GM23248 (cell line): ENCODE data around the gene EIF4G1. TPM values are rescaled to one million over a fixed set of nuclear protein-coding genes. Genes with fewer than 3 reads are reported as not detected.

Source experiments
- DNase-seq: peaks from one replicate; pipeline ENCODE4 v3.0.0-alpha.2; 2015
- H2AFZ ChIP-seq: fragments of 200-600 bp; sonication (generic); 2 replicates; pipeline ENCODE4 v1.6.1; 2016; ENCODE audit warnings: antibody characterized with exemption
- H3F3A ChIP-seq: fragments of 200-600 bp; sonication (generic); 2 replicates; pipeline ENCODE4 v1.6.1; 2016; ENCODE audit warnings: mild to moderate bottlenecking, antibody characterized with exemption, mixed run types; ENCODE audit not compliant: insufficient read depth
- H3K27ac ChIP-seq: fragments of 200-600 bp; sonication (generic); 2 replicates; pipeline ENCODE4 v1.5.1; 2016; ENCODE audit warnings: mild to moderate bottlenecking
- H3K27me3 ChIP-seq: fragments of 200-600 bp; sonication (generic); replicated peaks from 2 replicates; pipeline ENCODE4 v1.6.1; 2016; ENCODE audit warnings: mild to moderate bottlenecking; ENCODE audit not compliant: insufficient read depth
- H3K36me3 ChIP-seq: fragments of 200-600 bp; sonication (generic); 2 replicates; pipeline ENCODE4 v1.6.1; 2016; ENCODE audit warnings: low read depth, mild to moderate bottlenecking
- H3K4me1 ChIP-seq: fragments of 200-600 bp; sonication (generic); 2 replicates; pipeline ENCODE4 v1.6.1; 2016; ENCODE audit warnings: mild to moderate bottlenecking; ENCODE audit not compliant: insufficient read depth
- H3K4me2 ChIP-seq: fragments of 200-600 bp; sonication (generic); one replicate; pipeline ENCODE4 v1.6.1; 2016; ENCODE audit warnings: mild to moderate bottlenecking; ENCODE audit not compliant: unreplicated experiment
- H3K4me3 ChIP-seq: fragments of 200-600 bp; sonication (generic); 2 replicates; pipeline ENCODE4 v1.5.1; 2016; ENCODE audit warnings: mild to moderate bottlenecking
- H3K79me2 ChIP-seq: fragments of 200-600 bp; sonication (generic); 2 replicates; pipeline ENCODE4 v1.6.1; 2016; ENCODE audit warnings: mild to moderate bottlenecking; ENCODE audit not compliant: insufficient read depth
- H3K9ac ChIP-seq: fragments of 200-600 bp; sonication (generic); 2 replicates; pipeline ENCODE4 v1.6.1; 2016; ENCODE audit warnings: mild to moderate bottlenecking
- H3K9me2 ChIP-seq: fragments of 200-600 bp; sonication (generic); 2 replicates; pipeline ENCODE4 v1.6.1; 2016; ENCODE audit warnings: mixed run types, mild to moderate bottlenecking, moderate library complexity; ENCODE audit not compliant: insufficient read depth
- H3K9me3 ChIP-seq: fragments of 200-600 bp; sonication (generic); one replicate; pipeline ENCODE4 v1.6.1; 2017; ENCODE audit warnings: low read depth
- H4K20me1 ChIP-seq: fragments of 200-600 bp; sonication (generic); 2 replicates; pipeline ENCODE4 v1.6.0; 2016; ENCODE audit not compliant: insufficient read depth
- EZH2 ChIP-seq: fragments of 200-600 bp; sonication (generic); IDR thresholded peaks from 2 replicates; pipeline ENCODE4 v1.6.1; 2018; ENCODE audit warnings: antibody characterized with exemption, mild to moderate bottlenecking; ENCODE audit not compliant: insufficient read depth, poor library complexity, severe bottlenecking
- EZH2phosphoT487 ChIP-seq: fragments of 200-600 bp; sonication (generic); IDR thresholded peaks from 2 replicates; pipeline ENCODE4 v1.6.1; 2018; ENCODE audit warnings: antibody characterized with exemption, moderate library complexity, mild to moderate bottlenecking, low read depth; ENCODE audit not compliant: insufficient read depth
- WGBS, 2 experiments: methylation state at CpG; one replicate each; pipeline ENCODE4 v1.1.6; 2015 to 2017; ENCODE audit warnings: low lambda C conversion rate in 2 of 2, low coverage in 1 of 2; ENCODE audit errors: missing lambda C conversion rate in 2 of 2; 5-methylcytosine and 5-hydroxymethylcytosine counted together
- in situ Hi-C: fragments of 300-500 bp; cut with MboI; formaldehyde crosslinking; loops from 2 replicates; pipeline ENCODE4 v1.15.0; 2020
- polyA plus RNA-seq: library from polyadenylated mRNA; unstranded; fragments of >200 nt; fragmentation: Nextera tagmentation; extraction: Ambion mirVana; gene quantifications from 2 replicates; pipeline ENCODE4 v1.2.1, GENCODE V29; 2016
- total RNA-seq: library from RNA; depleted of rRNA; stranded (reverse); fragments of >200 nt; shearing (Covaris generic); gene quantifications from 2 replicates; pipeline ENCODE4 v1.2.3, GENCODE V29; 2014

EIF4G1 gene
- total and polyA plus RNA-seq, 2 experiments from 2014 or later = 184 to 370 TPM

DNA sequence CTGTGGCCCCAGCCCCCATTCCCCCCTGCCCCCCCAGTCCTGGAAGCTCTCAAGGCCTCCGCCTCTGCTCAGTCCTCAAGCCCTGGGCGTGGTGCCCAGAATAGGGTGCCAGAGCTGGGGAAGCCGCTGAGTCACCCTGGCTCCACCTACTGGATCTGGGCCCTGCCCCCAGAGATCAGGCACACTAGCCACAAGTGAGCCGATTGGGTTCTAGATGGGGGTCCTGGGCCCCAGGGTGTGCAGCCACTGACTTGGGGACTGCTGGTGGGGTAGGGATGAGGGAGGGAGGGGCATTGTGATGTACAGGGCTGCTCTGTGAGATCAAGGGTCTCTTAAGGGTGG, 5.7 kb downstream of the EIF4G1 start:
- Histone ChIP-seq H3K27ac (peak overlapping the region; percentile 44), H3K4me3 (peak overlapping the region; percentile 63), H3K4me1 (peaks cover 52% of the 10 kb centered on the region), H3K27me3 (no peaks in the 10 kb centered on the region), H3K4me2 (peak overlapping the region; percentile 73), H3F3A (peaks cover 53% of the 10 kb centered on the region), H3K9me3 (no peaks in the 10 kb centered on the region), H2AFZ (no peak overlapping the region), H4K20me1 (peaks cover 16% of the 10 kb centered on the region; the same call in 1 of the 2 replicates), H3K9ac (peak overlapping the region; percentile 58), H3K9me2 (no peaks in the 10 kb centered on the region), H3K36me3 (peaks cover 56% of the 10 kb centered on the region), H3K79me2 (peaks cover 93% of the 10 kb centered on the region)
- no peak for TF ChIP-seq EZH2phosphoT487
- WGBS, 2 experiments = 0 to 2% methylated on average over 4 of the region's 4 CpGs
- in situ Hi-C loops = no loop called here
- DNase-seq = peak; percentile 99

DNA sequence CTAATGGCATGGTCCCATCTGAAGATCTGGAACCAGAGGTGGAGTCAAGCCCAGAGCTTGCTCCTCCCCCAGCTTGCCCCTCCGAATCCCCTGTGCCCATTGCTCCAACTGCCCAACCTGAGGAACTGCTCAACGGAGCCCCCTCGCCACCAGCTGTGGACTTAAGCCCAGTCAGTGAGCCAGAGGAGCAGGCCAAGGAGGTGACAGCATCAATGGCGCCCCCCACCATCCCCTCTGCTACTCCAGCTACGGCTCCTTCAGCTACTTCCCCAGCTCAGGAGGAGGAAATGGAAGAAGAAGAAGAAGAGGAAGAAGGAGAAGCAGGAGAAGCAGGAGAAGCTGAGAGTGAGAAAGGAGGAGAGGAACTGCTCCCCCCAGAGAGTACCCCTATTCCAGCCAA, 7.3 kb downstream of the EIF4G1 start:
- Histone ChIP-seq H3K79me2 (peaks cover 93% of the 10 kb centered on the region), H2AFZ (no peak overlapping the region), H4K20me1 (peaks cover 15% of the 10 kb centered on the region; the same call in 1 of the 2 replicates), H3K4me1 (peaks cover 49% of the 10 kb centered on the region), H3F3A (peaks cover 60% of the 10 kb centered on the region), H3K4me2 (no peak overlapping the region), H3K9ac (peak overlapping the region; percentile 28; the same call in 1 of the 2 replicates), H3K27ac (peak overlapping the region; percentile 62), H3K9me2 (no peaks in the 10 kb centered on the region), H3K27me3 (no peaks in the 10 kb centered on the region), H3K36me3 (peaks cover 72% of the 10 kb centered on the region), H3K4me3 (no peak overlapping the region), H3K9me3 (no peaks in the 10 kb centered on the region)
- 47 to 54% methylated on average over 5 of the region's 5 CpGs for WGBS, 2 experiments
- in situ Hi-C loops = no loop called here
- no peak for DNase-seq
- TF ChIP-seq EZH2phosphoT487 = no peak
- no peak for TF ChIP-seq EZH2

DNA sequence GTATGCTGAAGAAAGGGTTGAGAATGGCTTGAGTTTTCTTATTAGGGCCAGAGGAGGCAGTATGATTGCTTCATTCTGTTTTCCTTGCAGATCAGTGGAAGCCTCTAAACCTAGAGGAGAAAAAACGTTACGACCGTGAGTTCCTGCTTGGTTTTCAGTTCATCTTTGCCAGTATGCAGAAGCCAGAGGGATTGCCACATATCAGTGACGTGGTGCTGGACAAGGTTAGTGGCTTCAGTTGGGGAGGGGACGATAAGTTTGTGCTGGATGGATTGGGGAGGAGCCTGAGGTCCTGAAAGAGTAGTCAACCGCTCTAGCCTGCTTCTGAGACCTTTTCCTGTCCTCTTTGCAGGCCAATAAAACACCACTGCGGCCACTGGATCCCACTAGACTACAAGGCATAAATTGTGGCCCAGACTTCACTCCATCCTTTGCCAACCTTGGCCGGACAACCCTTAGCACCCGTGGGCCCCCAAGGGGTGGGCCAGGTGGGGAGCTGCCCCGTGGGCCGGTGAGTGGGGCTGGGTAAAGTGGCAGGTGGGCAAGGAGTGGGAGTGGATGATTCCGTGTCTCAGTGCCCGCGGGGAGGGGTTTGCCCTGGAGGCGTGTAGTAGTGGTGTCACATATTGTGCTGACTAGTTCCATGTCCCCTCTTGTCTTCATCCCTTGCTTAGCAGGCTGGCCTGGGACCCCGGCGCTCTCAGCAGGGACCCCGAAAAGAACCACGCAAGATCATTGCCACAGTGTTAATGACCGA, 8.5 kb downstream of the EIF4G1 start:
- in situ Hi-C loops = no loop called here
- H2AFZ ChIP-seq = no peak overlapping the region
- peak overlapping the region; percentile 62 for H3K27ac ChIP-seq
- H3K4me1 ChIP-seq = peaks cover 39% of the 10 kb centered on the region
- no peaks in the 10 kb centered on the region for H3K9me2 ChIP-seq
- H3K9me3 ChIP-seq = no peaks in the 10 kb centered on the region
- peak; percentile 79 for DNase-seq
- H3F3A ChIP-seq = peaks cover 60% of the 10 kb centered on the region
- no peak overlapping the region for H3K4me3 ChIP-seq
- no peak overlapping the region for H3K4me2 ChIP-seq
- 0 out of 2 replicates have a peak, but pooled peaks cover 5% of the 10 kb centered on the region for H4K20me1 ChIP-seq
- peak overlapping the region; percentile 33; the same call in 1 of the 2 replicates for H3K9ac ChIP-seq
- 66 to 70% methylated on average over 20 of the region's 20 CpGs for WGBS, 2 experiments
- H3K36me3 ChIP-seq = peaks cover 85% of the 10 kb centered on the region
- no peak for TF ChIP-seq EZH2
- TF ChIP-seq EZH2phosphoT487 = no peak
- no peaks in the 10 kb centered on the region for H3K27me3 ChIP-seq
- H3K79me2 ChIP-seq = peaks cover 93% of the 10 kb centered on the region

DNA sequence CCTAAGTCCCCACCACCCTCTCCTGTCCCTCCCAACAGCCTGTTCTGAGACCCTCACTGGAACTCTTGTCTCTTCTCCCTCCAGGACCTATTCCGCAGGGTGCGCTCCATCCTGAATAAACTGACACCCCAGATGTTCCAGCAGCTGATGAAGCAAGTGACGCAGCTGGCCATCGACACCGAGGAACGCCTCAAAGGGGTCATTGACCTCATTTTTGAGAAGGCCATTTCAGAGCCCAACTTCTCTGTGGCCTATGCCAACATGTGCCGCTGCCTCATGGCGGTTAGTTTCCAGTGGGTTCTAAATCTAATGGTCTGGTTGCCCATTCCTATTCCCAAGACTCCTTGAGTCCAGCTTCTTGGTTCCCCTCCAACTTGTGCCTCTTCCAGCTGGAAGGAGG, 9.3 kb downstream of the EIF4G1 start:
- WGBS, 2 experiments = 94 to 97% methylated on average over 8 of the region's 8 CpGs
- in situ Hi-C loops = no loop called here

DNA sequence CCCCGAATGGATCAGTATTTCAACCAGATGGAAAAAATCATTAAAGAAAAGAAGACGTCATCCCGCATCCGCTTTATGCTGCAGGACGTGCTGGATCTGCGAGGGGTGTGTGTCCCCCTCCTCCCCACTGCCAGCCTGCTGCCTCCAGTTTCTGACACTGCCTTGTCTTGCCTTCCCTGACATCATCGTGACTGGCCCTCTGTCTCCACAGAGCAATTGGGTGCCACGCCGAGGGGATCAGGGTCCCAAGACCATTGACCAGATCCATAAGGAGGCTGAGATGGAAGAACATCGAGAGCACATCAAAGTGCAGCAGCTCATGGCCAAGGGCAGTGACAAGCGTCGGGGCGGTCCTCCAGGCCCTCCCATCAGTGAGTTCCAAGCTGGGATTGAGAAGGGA, 10.9 kb downstream of the EIF4G1 start:
- H3K36me3 ChIP-seq = peaks cover 98% of the 10 kb centered on the region
- H3K9ac ChIP-seq = no peak overlapping the region
- H3K79me2 ChIP-seq = peaks cover 100% of the 10 kb centered on the region
- DNase-seq = no peak
- H3F3A ChIP-seq = peaks cover 67% of the 10 kb centered on the region
- no peaks in the 10 kb centered on the region for H3K9me2 ChIP-seq
- H3K9me3 ChIP-seq = no peaks in the 10 kb centered on the region
- in situ Hi-C loops = no loop called here
- no peak overlapping the region for H3K4me2 ChIP-seq
- no peaks in the 10 kb centered on the region for H3K27me3 ChIP-seq
- no peaks in the 10 kb centered on the region for H4K20me1 ChIP-seq
- H2AFZ ChIP-seq = no peak overlapping the region
- no peak overlapping the region for H3K4me3 ChIP-seq
- no peak overlapping the region for H3K27ac ChIP-seq
- TF ChIP-seq EZH2 (no peak), EZH2phosphoT487 (no peak)
- H3K4me1 ChIP-seq = peaks cover 28% of the 10 kb centered on the region
- WGBS, 2 experiments = 75 to 77% methylated on average over 13 of the region's 13 CpGs

More for the DNA sequence above, 9.3 kb downstream of the EIF4G1 start:
- Histone ChIP-seq H4K20me1 (0 out of 2 replicates have a peak, but pooled peaks cover 5% of the 10 kb centered on the region), H3K9me3 (no peaks in the 10 kb centered on the region), H3K27me3 (no peaks in the 10 kb centered on the region), H3K4me1 (peaks cover 31% of the 10 kb centered on the region), H2AFZ (no peak overlapping the region), H3K4me3 (no peak overlapping the region), H3K4me2 (no peak overlapping the region), H3K79me2 (peaks cover 93% of the 10 kb centered on the region), H3F3A (peaks cover 60% of the 10 kb centered on the region), H3K27ac (no peak overlapping the region), H3K36me3 (peaks cover 87% of the 10 kb centered on the region), H3K9ac (no peak overlapping the region), H3K9me2 (no peaks in the 10 kb centered on the region)
- no peak for DNase-seq
- TF ChIP-seq EZH2 = no peak
